ENCODE results near the gene HCFC1R1. TPM values are rescaled to one million over a fixed set of nuclear protein-coding genes. Genes with fewer than 3 reads are reported as not detected.

The HCFC1R1 gene
- total RNA-seq, 1 experiment from 2014 or later: 76.0 TPM

DNA sequence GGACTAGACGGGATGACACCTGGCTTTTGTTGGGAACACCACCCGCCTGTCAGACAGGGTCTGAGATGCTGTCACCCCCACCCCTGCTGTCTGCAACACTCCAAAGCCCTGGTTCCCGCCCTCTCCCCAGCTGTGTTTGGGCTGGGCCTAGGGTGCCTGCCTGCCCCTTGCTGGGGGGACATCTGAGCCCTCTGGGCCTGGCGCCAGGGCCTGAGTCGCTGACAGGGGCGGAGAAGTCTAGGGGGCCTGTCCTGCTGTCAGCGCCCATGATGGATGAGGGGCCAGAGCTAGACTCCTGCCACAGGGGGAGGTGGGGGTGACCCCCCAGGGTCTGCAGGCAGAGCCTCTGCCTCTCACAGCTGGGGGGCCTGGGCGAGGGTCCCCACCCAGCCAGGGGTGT is 35.9 kb downstream of the HCFC1R1 start (continued):
- TF ChIP-seq, protein P1, sequence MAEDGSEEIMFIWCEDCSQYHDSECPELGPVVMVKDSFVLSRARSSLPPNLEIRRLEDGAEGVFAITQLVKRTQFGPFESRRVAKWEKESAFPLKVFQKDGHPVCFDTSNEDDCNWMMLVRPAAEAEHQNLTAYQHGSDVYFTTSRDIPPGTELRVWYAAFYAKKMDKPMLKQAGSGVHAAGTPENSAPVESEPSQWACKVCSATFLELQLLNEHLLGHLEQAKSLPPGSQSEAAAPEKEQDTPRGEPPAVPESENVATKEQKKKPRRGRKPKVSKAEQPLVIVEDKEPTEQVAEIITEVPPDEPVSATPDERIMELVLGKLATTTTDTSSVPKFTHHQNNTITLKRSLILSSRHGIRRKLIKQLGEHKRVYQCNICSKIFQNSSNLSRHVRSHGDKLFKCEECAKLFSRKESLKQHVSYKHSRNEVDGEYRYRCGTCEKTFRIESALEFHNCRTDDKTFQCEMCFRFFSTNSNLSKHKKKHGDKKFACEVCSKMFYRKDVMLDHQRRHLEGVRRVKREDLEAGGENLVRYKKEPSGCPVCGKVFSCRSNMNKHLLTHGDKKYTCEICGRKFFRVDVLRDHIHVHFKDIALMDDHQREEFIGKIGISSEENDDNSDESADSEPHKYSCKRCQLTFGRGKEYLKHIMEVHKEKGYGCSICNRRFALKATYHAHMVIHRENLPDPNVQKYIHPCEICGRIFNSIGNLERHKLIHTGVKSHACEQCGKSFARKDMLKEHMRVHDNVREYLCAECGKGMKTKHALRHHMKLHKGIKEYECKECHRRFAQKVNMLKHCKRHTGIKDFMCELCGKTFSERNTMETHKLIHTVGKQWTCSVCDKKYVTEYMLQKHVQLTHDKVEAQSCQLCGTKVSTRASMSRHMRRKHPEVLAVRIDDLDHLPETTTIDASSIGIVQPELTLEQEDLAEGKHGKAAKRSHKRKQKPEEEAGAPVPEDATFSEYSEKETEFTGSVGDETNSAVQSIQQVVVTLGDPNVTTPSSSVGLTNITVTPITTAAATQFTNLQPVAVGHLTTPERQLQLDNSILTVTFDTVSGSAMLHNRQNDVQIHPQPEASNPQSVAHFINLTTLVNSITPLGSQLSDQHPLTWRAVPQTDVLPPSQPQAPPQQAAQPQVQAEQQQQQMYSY (CRISPR knock-in tag; IDR thresholded peaks at IDR 0.05): no peak
- TF ChIP-seq NR2C2 (CRISPR knock-in tag; IDR thresholded peaks at IDR 0.05): no peak
- TF ChIP-seq, protein P2, sequence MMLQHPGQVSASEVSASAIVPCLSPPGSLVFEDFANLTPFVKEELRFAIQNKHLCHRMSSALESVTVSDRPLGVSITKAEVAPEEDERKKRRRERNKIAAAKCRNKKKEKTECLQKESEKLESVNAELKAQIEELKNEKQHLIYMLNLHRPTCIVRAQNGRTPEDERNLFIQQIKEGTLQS (CRISPR knock-in tag; conservative IDR thresholded peaks at IDR 0.05): no peak
- TF ChIP-seq, protein P3, sequence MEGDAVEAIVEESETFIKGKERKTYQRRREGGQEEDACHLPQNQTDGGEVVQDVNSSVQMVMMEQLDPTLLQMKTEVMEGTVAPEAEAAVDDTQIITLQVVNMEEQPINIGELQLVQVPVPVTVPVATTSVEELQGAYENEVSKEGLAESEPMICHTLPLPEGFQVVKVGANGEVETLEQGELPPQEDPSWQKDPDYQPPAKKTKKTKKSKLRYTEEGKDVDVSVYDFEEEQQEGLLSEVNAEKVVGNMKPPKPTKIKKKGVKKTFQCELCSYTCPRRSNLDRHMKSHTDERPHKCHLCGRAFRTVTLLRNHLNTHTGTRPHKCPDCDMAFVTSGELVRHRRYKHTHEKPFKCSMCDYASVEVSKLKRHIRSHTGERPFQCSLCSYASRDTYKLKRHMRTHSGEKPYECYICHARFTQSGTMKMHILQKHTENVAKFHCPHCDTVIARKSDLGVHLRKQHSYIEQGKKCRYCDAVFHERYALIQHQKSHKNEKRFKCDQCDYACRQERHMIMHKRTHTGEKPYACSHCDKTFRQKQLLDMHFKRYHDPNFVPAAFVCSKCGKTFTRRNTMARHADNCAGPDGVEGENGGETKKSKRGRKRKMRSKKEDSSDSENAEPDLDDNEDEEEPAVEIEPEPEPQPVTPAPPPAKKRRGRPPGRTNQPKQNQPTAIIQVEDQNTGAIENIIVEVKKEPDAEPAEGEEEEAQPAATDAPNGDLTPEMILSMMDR (IDR thresholded peaks at IDR 0.05): no peak
- TF ChIP-seq, protein P4, sequence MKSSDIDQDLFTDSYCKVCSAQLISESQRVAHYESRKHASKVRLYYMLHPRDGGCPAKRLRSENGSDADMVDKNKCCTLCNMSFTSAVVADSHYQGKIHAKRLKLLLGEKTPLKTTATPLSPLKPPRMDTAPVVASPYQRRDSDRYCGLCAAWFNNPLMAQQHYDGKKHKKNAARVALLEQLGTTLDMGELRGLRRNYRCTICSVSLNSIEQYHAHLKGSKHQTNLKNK (CRISPR knock-in tag; IDR thresholded peaks at IDR 0.05): no peak

DNA sequence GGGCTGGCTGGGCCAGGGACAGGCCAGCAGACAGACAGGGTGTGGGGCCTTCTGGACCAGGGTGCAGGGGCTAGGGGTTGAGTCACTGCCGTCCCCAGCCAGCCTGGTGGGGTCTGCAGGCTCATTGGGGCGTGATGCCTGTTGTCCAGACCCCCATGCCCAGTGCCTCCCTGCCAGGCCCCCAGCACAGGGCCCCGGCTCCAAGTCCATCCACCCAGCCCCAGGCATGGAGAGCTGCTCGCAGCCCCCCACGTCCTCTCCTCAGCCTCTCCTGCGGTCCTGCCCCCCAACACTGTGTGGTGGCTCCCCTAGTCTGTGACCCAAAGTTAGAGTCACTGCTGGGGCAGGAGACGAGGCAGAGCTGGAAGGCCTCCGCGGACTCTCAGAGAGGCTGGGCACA is 36.5 kb downstream of the HCFC1R1 start:
- H3K27ac Mint-ChIP-seq: no peak overlapping the region
- peaks cover 28% of the 10 kb centered on the region for H3K4me1 Mint-ChIP-seq
- no peak overlapping the region for H3K4me3 Mint-ChIP-seq
- CTCF ChIA-PET: interaction anchor here (1.8 kb wide), 1 partner anchor 17 kb away, joined by 6 read pairs; no protein-coding TSS in a partner anchor
- TF ChIP-seq ATF1 (CRISPR knock-in tag; IDR thresholded peaks at IDR 0.05) (no peak), ZNF416 (CRISPR knock-in tag; IDR thresholded peaks at IDR 0.05) (no peak)
- TF ChIP-seq, protein P5, sequence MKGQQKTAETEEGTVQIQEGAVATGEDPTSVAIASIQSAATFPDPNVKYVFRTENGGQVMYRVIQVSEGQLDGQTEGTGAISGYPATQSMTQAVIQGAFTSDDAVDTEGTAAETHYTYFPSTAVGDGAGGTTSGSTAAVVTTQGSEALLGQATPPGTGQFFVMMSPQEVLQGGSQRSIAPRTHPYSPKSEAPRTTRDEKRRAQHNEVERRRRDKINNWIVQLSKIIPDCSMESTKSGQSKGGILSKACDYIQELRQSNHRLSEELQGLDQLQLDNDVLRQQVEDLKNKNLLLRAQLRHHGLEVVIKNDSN (CRISPR knock-in tag; IDR thresholded peaks at IDR 0.05): no peak
- no peak for DNase-seq (ENCODE audit: low spot score)
- H3K27me3 Mint-ChIP-seq (ENCODE audit: low read depth): peaks cover 6% of the 10 kb centered on the region; the same call in 1 of the 2 replicates
- H3K36me3 Mint-ChIP-seq: no peaks in the 10 kb centered on the region
- no peak for ATAC-seq
- POLR2A ChIA-PET: no interaction called here
- H3K9me3 Mint-ChIP-seq: no peaks in the 10 kb centered on the region

DNA sequence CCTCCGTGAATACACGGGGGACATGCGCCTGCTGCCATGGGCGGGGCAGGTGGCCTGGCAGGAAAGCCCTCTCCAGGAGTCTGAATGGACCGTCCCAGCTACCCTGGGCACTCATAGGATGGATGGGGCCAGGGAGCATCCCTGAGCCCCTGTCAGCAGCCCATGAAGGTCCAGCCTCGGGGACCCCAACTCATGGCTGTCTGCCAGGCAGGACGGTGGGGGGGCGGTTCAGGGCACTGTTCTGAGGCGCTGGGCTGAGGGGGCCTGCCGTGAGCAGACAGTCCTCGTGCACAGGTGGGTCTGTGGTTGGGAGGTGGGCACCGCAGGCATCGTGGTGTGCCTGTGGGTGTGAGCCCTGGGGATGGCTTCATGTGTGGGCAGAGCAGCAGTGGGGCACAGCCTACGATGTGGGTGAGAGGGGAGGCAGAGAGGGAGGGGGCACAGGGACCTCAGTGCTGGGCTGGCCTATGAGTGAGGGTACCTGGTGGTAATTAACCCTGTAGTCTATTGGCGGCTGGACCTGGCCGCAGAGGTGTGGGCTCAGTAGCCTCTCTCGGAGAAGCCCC is 37.0 kb downstream of the HCFC1R1 start:
- H3K36me3 Mint-ChIP-seq: no peaks in the 10 kb centered on the region
- no peak for ATAC-seq
- no peaks in the 10 kb centered on the region for H3K9me3 Mint-ChIP-seq
- peaks cover 33% of the 10 kb centered on the region for H3K4me1 Mint-ChIP-seq
- no peak overlapping the region for H3K27ac Mint-ChIP-seq
- H3K4me3 Mint-ChIP-seq: no peak overlapping the region
- H3K27me3 Mint-ChIP-seq (ENCODE audit: low read depth): peaks cover 6% of the 10 kb centered on the region; the same call in 1 of the 2 replicates
- no peak for DNase-seq (ENCODE audit: low spot score)
- ChIA-PET POLR2A (no interaction called here), CTCF (interaction anchor here (1.8 to 2.0 kb wide), 2 partner anchors 16 to 73 kb away, joined by 6 to 8 read pairs; no protein-coding TSS in a partner anchor)
- TF ChIP-seq CREM (CRISPR knock-in tag; IDR thresholded peaks at IDR 0.05) (no peak), KAT7 (CRISPR knock-in tag; IDR thresholded peaks at IDR 0.05; ENCODE audit: borderline replicate concordance) (no peak), SMAD3 (CRISPR knock-in tag; IDR thresholded peaks at IDR 0.05; ENCODE audit: borderline replicate concordance) (no peak), JAZF1 (CRISPR knock-in tag; IDR thresholded peaks at IDR 0.05) (no peak), HMGA2 (CRISPR knock-in tag; IDR thresholded peaks at IDR 0.05) (no peak), NFYB (CRISPR knock-in tag; conservative IDR thresholded peaks at IDR 0.05; ENCODE audit: low read depth) (no peak), MYBL2 (CRISPR knock-in tag; IDR thresholded peaks at IDR 0.05) (no peak)
- TF ChIP-seq, protein P6, sequence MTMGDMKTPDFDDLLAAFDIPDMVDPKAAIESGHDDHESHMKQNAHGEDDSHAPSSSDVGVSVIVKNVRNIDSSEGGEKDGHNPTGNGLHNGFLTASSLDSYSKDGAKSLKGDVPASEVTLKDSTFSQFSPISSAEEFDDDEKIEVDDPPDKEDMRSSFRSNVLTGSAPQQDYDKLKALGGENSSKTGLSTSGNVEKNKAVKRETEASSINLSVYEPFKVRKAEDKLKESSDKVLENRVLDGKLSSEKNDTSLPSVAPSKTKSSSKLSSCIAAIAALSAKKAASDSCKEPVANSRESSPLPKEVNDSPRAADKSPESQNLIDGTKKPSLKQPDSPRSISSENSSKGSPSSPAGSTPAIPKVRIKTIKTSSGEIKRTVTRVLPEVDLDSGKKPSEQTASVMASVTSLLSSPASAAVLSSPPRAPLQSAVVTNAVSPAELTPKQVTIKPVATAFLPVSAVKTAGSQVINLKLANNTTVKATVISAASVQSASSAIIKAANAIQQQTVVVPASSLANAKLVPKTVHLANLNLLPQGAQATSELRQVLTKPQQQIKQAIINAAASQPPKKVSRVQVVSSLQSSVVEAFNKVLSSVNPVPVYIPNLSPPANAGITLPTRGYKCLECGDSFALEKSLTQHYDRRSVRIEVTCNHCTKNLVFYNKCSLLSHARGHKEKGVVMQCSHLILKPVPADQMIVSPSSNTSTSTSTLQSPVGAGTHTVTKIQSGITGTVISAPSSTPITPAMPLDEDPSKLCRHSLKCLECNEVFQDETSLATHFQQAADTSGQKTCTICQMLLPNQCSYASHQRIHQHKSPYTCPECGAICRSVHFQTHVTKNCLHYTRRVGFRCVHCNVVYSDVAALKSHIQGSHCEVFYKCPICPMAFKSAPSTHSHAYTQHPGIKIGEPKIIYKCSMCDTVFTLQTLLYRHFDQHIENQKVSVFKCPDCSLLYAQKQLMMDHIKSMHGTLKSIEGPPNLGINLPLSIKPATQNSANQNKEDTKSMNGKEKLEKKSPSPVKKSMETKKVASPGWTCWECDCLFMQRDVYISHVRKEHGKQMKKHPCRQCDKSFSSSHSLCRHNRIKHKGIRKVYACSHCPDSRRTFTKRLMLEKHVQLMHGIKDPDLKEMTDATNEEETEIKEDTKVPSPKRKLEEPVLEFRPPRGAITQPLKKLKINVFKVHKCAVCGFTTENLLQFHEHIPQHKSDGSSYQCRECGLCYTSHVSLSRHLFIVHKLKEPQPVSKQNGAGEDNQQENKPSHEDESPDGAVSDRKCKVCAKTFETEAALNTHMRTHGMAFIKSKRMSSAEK (CRISPR knock-in tag; IDR thresholded peaks at IDR 0.05; ENCODE audit: borderline replicate concordance): no peak
- TF ChIP-seq, protein P7, sequence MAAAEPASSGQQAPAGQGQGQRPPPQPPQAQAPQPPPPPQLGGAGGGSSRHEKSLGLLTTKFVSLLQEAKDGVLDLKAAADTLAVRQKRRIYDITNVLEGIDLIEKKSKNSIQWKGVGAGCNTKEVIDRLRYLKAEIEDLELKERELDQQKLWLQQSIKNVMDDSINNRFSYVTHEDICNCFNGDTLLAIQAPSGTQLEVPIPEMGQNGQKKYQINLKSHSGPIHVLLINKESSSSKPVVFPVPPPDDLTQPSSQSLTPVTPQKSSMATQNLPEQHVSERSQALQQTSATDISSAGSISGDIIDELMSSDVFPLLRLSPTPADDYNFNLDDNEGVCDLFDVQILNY (CRISPR knock-in tag; IDR thresholded peaks at IDR 0.05): no peak
- TF ChIP-seq, protein P8, sequence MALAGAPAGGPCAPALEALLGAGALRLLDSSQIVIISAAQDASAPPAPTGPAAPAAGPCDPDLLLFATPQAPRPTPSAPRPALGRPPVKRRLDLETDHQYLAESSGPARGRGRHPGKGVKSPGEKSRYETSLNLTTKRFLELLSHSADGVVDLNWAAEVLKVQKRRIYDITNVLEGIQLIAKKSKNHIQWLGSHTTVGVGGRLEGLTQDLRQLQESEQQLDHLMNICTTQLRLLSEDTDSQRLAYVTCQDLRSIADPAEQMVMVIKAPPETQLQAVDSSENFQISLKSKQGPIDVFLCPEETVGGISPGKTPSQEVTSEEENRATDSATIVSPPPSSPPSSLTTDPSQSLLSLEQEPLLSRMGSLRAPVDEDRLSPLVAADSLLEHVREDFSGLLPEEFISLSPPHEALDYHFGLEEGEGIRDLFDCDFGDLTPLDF (CRISPR knock-in tag; IDR thresholded peaks at IDR 0.05): no peak
